GM21515 (cell line): ENCODE data around the gene CLUH.
"Not testable (repeated sequence)": the region's sequence is repeated elsewhere in the genome, so short reads cannot be mapped to it uniquely, and the experiment has no call there.

Experiments used
- ATAC-seq: cut with Tn5 transposase; IDR thresholded peaks from one replicate; pipeline ENCODE4 v1.9.1; 2021; ENCODE audit not compliant: unreplicated experiment

Gene CLUH

DNA sequence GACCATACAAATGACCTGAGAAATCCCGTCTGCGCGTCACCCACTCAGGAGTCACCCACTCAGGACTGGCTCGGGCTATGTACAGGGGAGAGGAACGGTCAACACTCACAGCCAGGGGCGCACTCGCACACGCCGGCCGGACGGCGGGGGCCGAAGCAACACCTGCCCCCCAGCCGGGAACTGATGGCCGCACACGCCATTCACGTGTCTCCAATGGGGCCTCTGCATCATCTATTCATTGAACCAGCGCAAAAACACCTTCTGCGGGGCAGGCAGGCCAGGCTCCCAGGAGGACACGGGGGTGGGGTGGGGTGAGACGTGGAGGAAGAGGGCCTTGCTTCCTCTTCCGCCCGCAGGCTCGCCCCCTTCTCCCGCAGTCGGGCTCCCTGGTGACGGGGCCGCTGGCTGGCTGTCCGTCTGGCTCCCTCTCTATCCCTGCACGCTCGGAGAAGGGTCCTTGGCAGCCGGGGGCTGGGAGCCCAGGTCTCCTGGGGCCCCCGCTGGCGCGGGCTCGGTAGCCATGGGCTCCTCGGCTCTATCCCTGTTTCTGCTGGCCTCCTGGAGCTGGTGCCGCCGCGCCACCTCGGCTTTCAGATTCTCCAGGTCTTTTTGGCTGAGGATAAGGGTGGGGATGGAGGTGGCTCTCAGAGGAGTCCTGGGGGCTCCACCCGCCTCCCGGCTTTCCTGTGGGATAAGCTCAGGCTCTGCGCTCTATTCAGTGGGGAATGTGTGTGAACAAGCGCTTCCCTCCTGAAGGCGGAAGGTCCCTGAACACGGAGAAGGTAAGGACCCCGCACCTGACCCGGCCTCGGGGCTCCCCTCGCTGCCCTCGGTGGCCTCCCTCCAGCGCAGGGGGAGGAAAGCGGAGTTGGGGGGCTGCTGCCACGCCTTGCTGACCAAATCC is 21.1 kb downstream of the CLUH start:
- no peak for ATAC-seq

DNA sequence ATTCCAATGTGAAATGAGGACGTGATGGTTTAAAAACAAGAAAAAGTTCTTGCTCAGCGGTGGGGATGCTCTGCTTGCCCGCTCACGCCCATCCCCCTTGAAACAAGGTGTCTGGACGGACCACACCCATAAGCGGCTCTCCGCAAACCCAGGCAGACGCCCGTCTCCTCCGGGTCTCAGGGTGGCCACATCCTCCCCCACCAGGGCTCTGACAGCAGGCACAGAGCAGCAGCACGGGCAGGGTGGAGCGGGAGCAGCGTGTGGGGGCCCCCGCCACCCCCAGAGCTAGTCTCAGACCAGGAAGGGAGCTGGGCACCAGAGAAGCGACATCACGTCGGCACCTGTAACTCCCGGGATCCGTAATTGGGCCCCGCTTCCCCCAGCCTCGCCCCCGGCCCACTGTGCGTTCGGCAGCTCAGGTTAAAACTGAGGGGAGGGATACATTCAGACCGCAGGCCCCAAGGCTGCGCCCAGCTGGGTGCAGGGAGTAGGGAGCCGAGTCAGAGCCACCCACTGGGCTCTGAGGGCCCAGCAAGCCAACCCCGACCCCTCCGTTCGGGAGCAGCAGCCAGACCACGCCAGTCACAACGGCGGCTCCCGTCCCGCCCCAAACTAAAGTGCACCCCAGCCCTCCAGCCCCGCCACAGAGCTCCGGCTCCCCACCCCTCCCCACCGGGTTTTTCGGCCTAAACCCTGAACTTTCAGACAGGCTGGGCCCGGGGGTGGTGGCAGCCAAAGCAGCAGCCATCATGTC is 22.0 kb downstream of the CLUH start:
- no peak for ATAC-seq

- no peak for ATAC-seq
Observed at GRCh38 chr17:2688351-2689342, 22.9 kb downstream of the CLUH start.

DNA sequence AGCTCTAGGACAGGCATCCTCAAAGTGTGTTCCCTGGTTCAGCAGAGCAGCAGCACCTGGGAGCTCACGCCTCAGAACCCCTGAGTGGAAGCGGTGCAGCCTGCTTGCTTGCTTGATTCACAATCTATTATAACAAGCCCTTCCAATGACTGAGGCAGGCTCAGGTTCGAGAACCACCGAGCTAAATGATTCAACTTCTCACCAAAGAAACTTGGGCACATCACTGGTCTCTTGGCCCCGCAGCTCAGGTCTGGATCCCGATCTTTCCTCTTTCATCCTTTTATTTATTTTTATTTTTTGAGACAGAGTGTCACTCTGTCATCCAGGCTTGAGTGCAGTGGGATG is 24.5 kb downstream of the CLUH start:
- ATAC-seq = no peak

- ATAC-seq = no peak
Observed at GRCh38 chr17:2685696-2686095, 25.9 kb downstream of the CLUH start.

- no peak for ATAC-seq
Observed at GRCh38 chr17:2684549-2684948, 27.0 kb downstream of the CLUH start.

- no peak for ATAC-seq
Observed at GRCh38 chr17:2683912-2684311, 27.7 kb downstream of the CLUH start.

- no peak for ATAC-seq
Observed at GRCh38 chr17:2682176-2682938, 29.2 kb downstream of the CLUH start.

- no peak for ATAC-seq
Observed at GRCh38 chr17:2681650-2682049, 29.9 kb downstream of the CLUH start.

GRCh38 chr17:2680961-2681360 is 30.6 kb downstream of the CLUH start:
- ATAC-seq = no peak

DNA sequence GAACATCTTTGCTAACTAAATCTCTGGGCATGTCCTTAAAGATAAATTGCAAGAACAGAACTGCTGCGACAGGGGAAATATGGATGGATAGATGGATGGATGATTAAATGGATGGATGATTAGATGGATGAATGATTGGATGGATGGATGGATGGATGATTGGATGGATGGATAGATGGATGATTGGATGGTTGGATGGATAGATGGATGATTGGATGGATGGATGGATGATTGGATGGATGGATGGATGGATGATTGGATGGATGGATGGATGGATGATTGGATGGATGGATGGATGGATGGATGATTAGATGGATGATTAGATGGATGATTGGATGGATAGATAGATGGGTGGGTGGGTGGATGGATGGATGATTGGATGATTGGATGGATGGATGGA is 32.3 kb downstream of the CLUH start:
- ATAC-seq = not testable (repeated sequence)

GRCh38 chr17:2672026-2672425 is 39.5 kb downstream of the CLUH start:
- no peak for ATAC-seq

GRCh38 chr17:2660410-2660809 is 51.2 kb downstream of the CLUH start:
- ATAC-seq = not testable (repeated sequence)

- not testable (repeated sequence) for ATAC-seq
Observed at GRCh38 chr17:2659337-2659736, 52.2 kb downstream of the CLUH start.

DNA sequence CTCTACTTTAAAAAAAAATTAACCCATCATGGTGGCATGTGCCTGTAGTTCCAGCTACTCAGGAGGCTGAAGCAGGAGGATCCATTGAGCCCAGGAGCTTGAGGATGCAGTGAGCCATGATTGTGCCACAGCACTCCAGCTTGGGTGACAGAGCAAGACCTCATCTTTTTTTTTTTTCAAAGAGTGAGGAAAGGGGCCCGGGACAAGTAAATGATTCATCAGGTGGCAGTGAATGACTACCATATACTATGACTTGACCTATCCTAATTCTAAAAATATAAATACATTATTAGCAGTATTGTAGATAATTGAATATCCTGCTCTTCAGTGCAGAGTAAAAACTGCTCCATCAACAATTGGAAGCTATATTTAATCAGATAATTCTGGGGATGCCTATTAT is 55.3 kb downstream of the CLUH start:
- ATAC-seq = no peak

GRCh38 chr17:2655546-2655945 is 56.0 kb downstream of the CLUH start:
- no peak for ATAC-seq

GRCh38 chr17:2652911-2653310 is 58.7 kb downstream of the CLUH start:
- ATAC-seq = not testable (repeated sequence)

DNA sequence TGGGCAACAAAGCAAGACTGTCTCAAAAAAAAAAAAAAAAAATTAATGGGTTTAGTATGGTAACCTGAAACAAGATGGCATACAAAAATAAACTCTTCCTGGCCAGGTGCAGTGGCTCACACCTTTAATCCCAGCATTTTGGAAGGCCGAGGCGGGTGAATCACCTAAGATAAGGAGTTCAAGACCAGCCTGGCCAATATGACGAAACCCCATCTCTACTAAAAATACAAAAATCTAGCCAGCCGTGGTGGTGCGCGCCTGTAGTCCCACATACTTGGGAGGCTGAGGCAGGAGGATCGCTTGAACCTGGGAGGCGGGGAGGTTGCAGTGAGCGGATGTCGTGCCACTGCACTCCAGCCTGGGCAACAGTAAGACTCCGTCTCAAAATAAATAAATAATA is 62.4 kb downstream of the CLUH start:
- ATAC-seq = no peak

- ATAC-seq = no peak
Observed at GRCh38 chr17:2647957-2648356, 63.6 kb downstream of the CLUH start.

GRCh38 chr17:2644971-2645370 is 66.6 kb downstream of the CLUH start:
- ATAC-seq = no peak
